ENCODE results near the gene CTXND1.

DNA sequence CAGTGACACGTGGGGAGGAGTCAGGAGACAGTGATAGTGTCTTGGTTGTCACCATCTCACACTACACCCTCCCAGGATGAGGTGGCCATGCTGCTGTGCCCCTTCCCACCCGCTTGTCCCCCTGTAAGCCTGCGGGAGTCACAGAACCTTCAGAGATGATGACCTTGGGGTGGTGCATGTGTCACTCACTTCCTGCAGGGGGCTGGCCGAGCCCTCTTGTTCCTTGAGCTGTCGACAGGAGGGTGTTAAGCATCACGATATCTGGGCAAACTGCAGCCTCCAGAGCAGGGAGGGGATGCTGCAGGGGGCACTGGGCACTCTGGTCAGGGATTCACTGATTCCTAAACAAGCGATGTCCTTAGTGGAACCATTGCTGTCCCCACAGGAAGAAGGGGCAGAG is 71.5 kb downstream of the CTXND1 start:
- TF ChIP-seq JUND (IDR thresholded peaks at IDR 0.05; ENCODE audit: low read length) (no peak), SAP30 (IDR thresholded peaks at IDR 0.05; ENCODE audit: insufficient read depth, insufficient replicate concordance, low read length) (no peak), ASH2L (IDR thresholded peaks at IDR 0.05; ENCODE audit: low read length) (no peak), TAF1 (IDR thresholded peaks at IDR 0.05; ENCODE audit: low read depth, low read length) (no peak), SP1 (IDR thresholded peaks at IDR 0.05; ENCODE audit: low read depth, low read length) (no peak), KDM5A (IDR thresholded peaks at IDR 0.05; ENCODE audit: low read length) (no peak), TEAD4 (IDR thresholded peaks at IDR 0.05; ENCODE audit: low read depth, low read length) (no peak), GABPA (IDR thresholded peaks at IDR 0.05; ENCODE audit: borderline replicate concordance, insufficient read depth, low read length) (no peak), POLR2A (IDR thresholded peaks at IDR 0.05; ENCODE audit: control extremely low read depth in 1 of 2, low read depth in 2 of 2, low read length in 2 of 2) (no peak), CREB1 (IDR thresholded peaks at IDR 0.05) (no peak), ZNF274 (IDR thresholded peaks at IDR 0.05; ENCODE audit: borderline replicate concordance, extremely low read depth, low read length) (no peak), CBX5 (IDR thresholded peaks at IDR 0.05; ENCODE audit: low read depth, low read length) (no peak)
- TF ChIP-seq, protein P1, sequence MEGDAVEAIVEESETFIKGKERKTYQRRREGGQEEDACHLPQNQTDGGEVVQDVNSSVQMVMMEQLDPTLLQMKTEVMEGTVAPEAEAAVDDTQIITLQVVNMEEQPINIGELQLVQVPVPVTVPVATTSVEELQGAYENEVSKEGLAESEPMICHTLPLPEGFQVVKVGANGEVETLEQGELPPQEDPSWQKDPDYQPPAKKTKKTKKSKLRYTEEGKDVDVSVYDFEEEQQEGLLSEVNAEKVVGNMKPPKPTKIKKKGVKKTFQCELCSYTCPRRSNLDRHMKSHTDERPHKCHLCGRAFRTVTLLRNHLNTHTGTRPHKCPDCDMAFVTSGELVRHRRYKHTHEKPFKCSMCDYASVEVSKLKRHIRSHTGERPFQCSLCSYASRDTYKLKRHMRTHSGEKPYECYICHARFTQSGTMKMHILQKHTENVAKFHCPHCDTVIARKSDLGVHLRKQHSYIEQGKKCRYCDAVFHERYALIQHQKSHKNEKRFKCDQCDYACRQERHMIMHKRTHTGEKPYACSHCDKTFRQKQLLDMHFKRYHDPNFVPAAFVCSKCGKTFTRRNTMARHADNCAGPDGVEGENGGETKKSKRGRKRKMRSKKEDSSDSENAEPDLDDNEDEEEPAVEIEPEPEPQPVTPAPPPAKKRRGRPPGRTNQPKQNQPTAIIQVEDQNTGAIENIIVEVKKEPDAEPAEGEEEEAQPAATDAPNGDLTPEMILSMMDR (IDR thresholded peaks at IDR 0.05; ENCODE audit: control extremely low read depth in 1 of 3, insufficient read depth in 1 of 3, low read depth in 1 of 3, low read length in 3 of 3), result peak; percentile 22 to 30 (median 24)
- TF ChIP-seq, protein P2, sequence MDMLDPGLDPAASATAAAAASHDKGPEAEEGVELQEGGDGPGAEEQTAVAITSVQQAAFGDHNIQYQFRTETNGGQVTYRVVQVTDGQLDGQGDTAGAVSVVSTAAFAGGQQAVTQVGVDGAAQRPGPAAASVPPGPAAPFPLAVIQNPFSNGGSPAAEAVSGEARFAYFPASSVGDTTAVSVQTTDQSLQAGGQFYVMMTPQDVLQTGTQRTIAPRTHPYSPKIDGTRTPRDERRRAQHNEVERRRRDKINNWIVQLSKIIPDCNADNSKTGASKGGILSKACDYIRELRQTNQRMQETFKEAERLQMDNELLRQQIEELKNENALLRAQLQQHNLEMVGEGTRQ (IDR thresholded peaks at IDR 0.05; ENCODE audit: low read length), result no peak

Measured in H1 (cell line).